Motor neuron (in vitro differentiated cells): ENCODE results near the gene ZFX. TPM values are rescaled to one million over a fixed set of nuclear protein-coding genes. Genes with fewer than 3 reads are reported as not detected.
"Not testable (repeated sequence)": the region's sequence is repeated elsewhere in the genome, so short reads cannot be mapped to it uniquely, and the experiment has no call there.

Experiments used
- ATAC-seq, 8 experiments: fragments of 200-7000 bp; cut with Tn5 transposase; replicated peaks in 6 of 8; 2 replicates each; pipeline ENCODE4 v1.8.0; 2021; ENCODE audit warnings: mild to moderate bottlenecking in 8 of 8, moderate library complexity in 8 of 8
- H3K27ac ChIP-seq, 2 donors: fragments of 250-450 bp; sonication (Bioruptor Pico); 2 replicates each; pipeline ENCODE4 v1.9.0; 2021; ENCODE audit warnings: antibody characterized with exemption in 2 of 2, mild to moderate bottlenecking in 2 of 2, moderate library complexity in 1 of 2
- H3K4me1 ChIP-seq, 2 donors: fragments of 250-450 bp; sonication (Bioruptor Pico); replicated peaks in 1 of 2; 2 replicates each; pipeline ENCODE4 v1.6.1; 2021; ENCODE audit warnings: antibody characterized with exemption in 2 of 2, mild to moderate bottlenecking in 2 of 2, moderate library complexity in 1 of 2
- H3K4me3 ChIP-seq, 5 donors: fragments of 250-450 bp; sonication (Bioruptor Pico); 2 replicates each; pipeline ENCODE4 v1.9.0; 2021; ENCODE audit warnings: antibody characterized with exemption in 5 of 5, mild to moderate bottlenecking in 5 of 5, moderate library complexity in 4 of 5
- WGBS, 10 experiments: fragments of 450-650 bp; shearing (Covaris generic); methylation state at CpG; one replicate each; pipeline ENCODE4 v1.0.0; 2022; 5-methylcytosine and 5-hydroxymethylcytosine counted together
- in situ Hi-C, 9 experiments: fragments of 400-800 bp; cut with MboI; loops; one replicate each; pipeline ENCODE4 v1.15.0; 2021; ENCODE audit warnings: low sequenced_read_pairs in 9 of 9, low pct_unique_long_range_greater_than_20kb in 2 of 9; ENCODE audit not compliant: unreplicated experiment in 9 of 9
- total RNA-seq, 8 experiments: library from RNA; unstranded; fragments of 300-600 nt; gene quantifications; 2 replicates each; pipeline versions ENCODE4 v1.2.3 to v1.2.4, GENCODE V29; 2022

ZFX gene
- total RNA-seq, 8 experiments from 2014 or later, result 11.8 to 44.6 (median 24.1) TPM

- 75 to 100% (median 100%) methylated on average over 1 to 4 of the region's 7 CpGs; no CpG with 5 or more reads in 5 of the 10 experiments for WGBS, 10 experiments
- H3K27ac ChIP-seq, H3K4me1 ChIP-seq, ATAC-seq, in situ Hi-C loops, H3K4me3 ChIP-seq: not testable (repeated sequence)
Measured at GRCh38 chrX:24155747-24156146, 6.2 kb downstream of the ZFX start.

GRCh38 chrX:24156177-24156576, 6.6 kb downstream of the ZFX start:
- 45 to 100% (median 94%) methylated on average over 1 to 4 of the region's 4 CpGs; no CpG with 5 or more reads in 2 of the 10 experiments for WGBS, 10 experiments
- H3K4me3 ChIP-seq, result no peak overlapping the region
- no peak overlapping the region for H3K27ac ChIP-seq
- no peak for ATAC-seq
- in situ Hi-C loops, result no loop called here
- H3K4me1 ChIP-seq, result peaks cover 0 to 2% of the 10 kb centered on the region in 2 donors

- Histone ChIP-seq H3K4me1 (no peaks in the 10 kb centered on the region), H3K27ac (no peak overlapping the region), H3K4me3 (no peak overlapping the region)
- ATAC-seq, result no peak
- in situ Hi-C loops, result no loop called here
- 87 to 94% (median 93%) methylated on average over 3 to 4 of the region's 4 CpGs; no CpG with 5 or more reads in 6 of the 10 experiments for WGBS, 10 experiments
Measured at GRCh38 chrX:24158881-24159280, 9.4 kb downstream of the ZFX start.

GRCh38 chrX:24166078-24166477, 16.5 kb downstream of the ZFX start:
- no peak for ATAC-seq
- 13 to 100% (median 83%) methylated on average over 1 to 2 of the region's 2 CpGs; no CpG with 5 or more reads in 3 of the 10 experiments for whole genome bisulfite sequencing, 10 experiments

DNA sequence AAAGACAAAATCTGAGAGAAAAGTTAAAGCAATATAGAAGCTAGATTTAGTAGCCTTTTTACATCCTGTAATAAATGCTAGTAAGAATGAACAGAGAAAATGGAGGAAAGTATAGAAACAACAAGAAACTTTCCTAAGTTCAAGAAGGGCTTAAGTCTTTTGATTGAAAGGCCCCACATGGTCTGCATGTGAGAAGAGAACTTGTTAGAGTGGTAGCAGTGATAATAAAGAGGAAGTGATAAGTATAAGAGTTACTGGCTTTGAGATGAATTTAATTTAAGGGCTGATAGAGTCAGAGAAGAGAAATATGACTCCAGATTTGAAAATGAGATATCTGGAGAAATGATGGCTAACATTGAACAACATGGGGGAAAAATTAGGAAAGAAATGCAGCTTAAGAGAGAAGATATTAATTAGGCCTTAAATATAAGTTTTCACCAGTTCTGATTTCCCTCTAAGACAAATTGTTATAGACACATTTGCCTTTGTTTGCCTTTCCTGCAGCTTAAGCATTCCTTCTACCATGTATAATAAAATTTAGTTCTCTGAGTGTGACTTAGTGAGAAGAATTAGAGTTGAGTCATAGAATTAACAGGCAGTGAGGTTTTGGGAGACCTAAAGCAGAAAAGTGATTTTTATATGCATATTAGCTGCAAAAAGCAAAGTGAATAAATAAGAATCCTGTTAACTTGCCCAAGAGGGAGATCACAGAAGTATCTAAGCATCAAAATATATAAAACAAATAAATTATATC, 18.4 kb downstream of the ZFX start:
- in situ Hi-C loops, result no loop called here
- Histone ChIP-seq H3K27ac (no peak overlapping the region), H3K4me1 (no peaks in the 10 kb centered on the region), H3K4me3 (no peak overlapping the region)
- no peak for ATAC-seq

More at GRCh38 chrX:24166078-24166477, 16.5 kb downstream of the ZFX start:
- Histone ChIP-seq H3K4me3 (no peak overlapping the region), H3K4me1 (no peaks in the 10 kb centered on the region), H3K27ac (no peak overlapping the region)
- in situ Hi-C loops, result no loop called here

- no peaks in the 10 kb centered on the region for H3K4me1 ChIP-seq
- no peak overlapping the region for H3K4me3 ChIP-seq
- H3K27ac ChIP-seq, result no peak overlapping the region
- in situ Hi-C loops, result no loop called here
- 58 to 100% (median 90%) methylated on average over 1 to 3 of the region's 5 CpGs; no CpG with 5 or more reads in 4 of the 10 experiments for WGBS, 10 experiments
- ATAC-seq, result no peak
Measured at GRCh38 chrX:24168807-24169206, 19.3 kb downstream of the ZFX start.

- peak in 1 of 8 experiments; percentile 27 for ATAC-seq
- Histone ChIP-seq H3K27ac (no peak overlapping the region), H3K4me1 (no peaks in the 10 kb centered on the region), H3K4me3 (no peak overlapping the region)
- 0 to 100% (median 65%) methylated on average over 1 to 3 of the region's 3 CpGs; no CpG with 5 or more reads in 4 of the 10 experiments for WGBS, 10 experiments
- in situ Hi-C loops, result no loop called here
Measured at GRCh38 chrX:24169211-24169610, 19.7 kb downstream of the ZFX start.

- ATAC-seq, result no peak
- H3K4me1 ChIP-seq, result no peaks in the 10 kb centered on the region
- no peak overlapping the region for H3K27ac ChIP-seq
- 40 to 100% (median 99%) methylated on average over 1 to 8 of the region's 11 CpGs; no CpG with 5 or more reads in 4 of the 10 experiments for WGBS, 10 experiments
- H3K4me3 ChIP-seq, result no peak overlapping the region
- in situ Hi-C loops, result no loop called here
Measured at GRCh38 chrX:24173115-24173847, 23.8 kb downstream of the ZFX start.

DNA sequence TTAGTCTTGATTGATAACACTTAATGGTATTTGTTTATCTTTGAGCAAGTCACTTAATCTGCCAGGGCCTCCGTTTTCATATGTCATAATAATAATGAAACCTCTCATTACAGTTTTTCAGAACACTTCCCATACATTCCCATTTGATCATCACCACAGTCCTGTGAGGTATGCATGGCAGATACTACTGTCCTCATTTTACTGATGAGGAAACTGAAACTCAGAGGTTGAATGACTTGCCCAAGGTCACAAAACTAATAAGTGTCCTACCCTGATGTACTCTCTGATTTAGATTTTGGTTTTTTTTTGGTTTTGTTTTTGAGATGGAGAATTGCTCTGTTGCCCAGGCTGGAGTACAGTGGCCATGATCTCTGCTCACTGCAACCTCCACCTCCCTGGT, 25.7 kb downstream of the ZFX start:
- Histone ChIP-seq H3K27ac (no peak overlapping the region), H3K4me3 (no peak overlapping the region), H3K4me1 (no peaks in the 10 kb centered on the region)
- in situ Hi-C loops, result no loop called here
- WGBS, 10 experiments, result 80 to 100% (median 92%) methylated on average over 1 of the region's 1 CpG; no CpG with 5 or more reads in 6 of the 10 experiments
- ATAC-seq, result no peak

DNA sequence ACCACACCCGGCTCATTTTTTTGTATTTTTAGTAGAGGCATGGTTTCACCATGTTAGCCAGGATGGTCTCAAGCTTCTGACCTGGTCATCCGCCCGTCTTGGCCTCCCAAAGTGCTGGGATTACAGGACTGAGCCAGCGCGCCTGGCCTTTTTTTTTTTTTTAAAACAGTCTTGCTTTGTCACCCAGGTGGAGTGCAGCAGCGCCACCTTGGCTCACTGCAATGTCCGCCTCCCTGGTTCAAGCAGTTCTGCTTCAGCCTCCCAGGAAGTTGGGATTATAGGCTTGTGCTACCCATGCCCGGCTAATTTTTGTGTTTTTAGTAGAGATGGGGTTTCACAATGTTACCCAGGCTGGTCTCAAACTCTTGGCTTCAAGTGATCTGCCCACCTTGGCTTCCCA, 28.9 kb downstream of the ZFX start:
- H3K4me1 ChIP-seq, result no peaks in the 10 kb centered on the region
- H3K4me3 ChIP-seq, result no peak overlapping the region
- 100% methylated on average over 2 of the region's 8 CpGs; no CpG with 5 or more reads in 9 of the 10 experiments for WGBS, 10 experiments
- no peak overlapping the region for H3K27ac ChIP-seq
- ATAC-seq, result no peak
- in situ Hi-C loops, result no loop called here

- in situ Hi-C loops, result no loop called here
- WGBS, 10 experiments, result 75 to 100% (median 99%) methylated on average over 1 to 5 of the region's 5 CpGs; no CpG with 5 or more reads in 6 of the 10 experiments
- Histone ChIP-seq H3K4me1 (no peaks in the 10 kb centered on the region), H3K27ac (no peak overlapping the region), H3K4me3 (no peak overlapping the region)
- no peak for ATAC-seq
Measured at GRCh38 chrX:24184018-24184417, 34.5 kb downstream of the ZFX start.

DNA sequence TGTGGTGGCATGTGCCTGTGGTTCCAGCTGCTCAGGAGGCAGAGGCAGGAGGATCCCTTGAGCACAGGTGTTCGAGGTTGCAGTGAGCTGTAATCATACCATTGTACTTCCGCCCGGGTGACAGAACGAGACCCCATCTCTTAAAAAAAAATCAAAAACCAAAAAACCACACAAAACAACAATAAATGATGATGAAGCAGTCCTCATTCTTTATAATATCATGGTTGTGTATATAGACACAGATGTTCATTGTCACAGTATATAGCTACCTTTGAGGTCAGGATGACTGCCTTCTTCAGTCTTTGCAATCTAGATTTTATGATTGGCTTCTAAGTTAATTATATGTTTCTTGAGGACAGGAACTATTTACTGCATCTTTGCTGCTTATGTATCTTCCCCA, 37.0 kb downstream of the ZFX start:
- WGBS, 10 experiments, result 94% methylated on average over 4 of the region's 4 CpGs; no CpG with 5 or more reads in 9 of the 10 experiments
- Histone ChIP-seq H3K27ac (no peak overlapping the region), H3K4me1 (no peaks in the 10 kb centered on the region), H3K4me3 (no peak overlapping the region)
- no peak for ATAC-seq
- in situ Hi-C loops, result no loop called here

- WGBS, 10 experiments, result 78 to 100% methylated on average over 1 to 2 of the region's 4 CpGs; no CpG with 5 or more reads in 8 of the 10 experiments
- in situ Hi-C loops, result no loop called here
Measured at GRCh38 chrX:24186986-24187385, 37.5 kb downstream of the ZFX start.

More at GRCh38 chrX:24186986-24187385, 37.5 kb downstream of the ZFX start:
- no peak overlapping the region for H3K27ac ChIP-seq
- H3K4me3 ChIP-seq, result no peak overlapping the region
- no peak for ATAC-seq
- H3K4me1 ChIP-seq, result no peaks in the 10 kb centered on the region
